ENCODE data around the gene ALMS1. TPM values are rescaled to one million over a fixed set of nuclear protein-coding genes. Genes with fewer than 3 reads are reported as not detected.

Gene ALMS1
- polyA plus RNA-seq, 1 donor (not counting 4 experiments of a cell fraction or from before 2014, with no cell fraction given) = 4.4 TPM

- Histone ChIP-seq H3K36me3 (ENCODE audit: control insufficient read depth in 2 of 2, extremely low read depth in 1 of 2, insufficient read depth in 2 of 2, low read length in 2 of 2) (no peaks in the 10 kb centered on the region), H3K79me2 (ENCODE audit: control insufficient read depth, insufficient read depth, low read length) (no peaks in the 10 kb centered on the region), H3K4me3 (ENCODE audit: control insufficient read depth in 2 of 3, extremely low read depth in 1 of 3, insufficient read depth in 2 of 3, low read depth in 1 of 3, low read length in 3 of 3) (no peak overlapping the region), H3K4me1 (ENCODE audit: control insufficient read depth, extremely low read depth, insufficient read depth, low read length) (no peaks in the 10 kb centered on the region), H3K9me1 (ENCODE audit: control insufficient read depth, extremely low read depth, insufficient read depth, low read length) (no peaks in the 10 kb centered on the region), H3K27me3 (ENCODE audit: control insufficient read depth, extremely low read depth, insufficient read depth, low read length) (no peaks in the 10 kb centered on the region), H2AFZ (ENCODE audit: control insufficient read depth, low read length) (no peak overlapping the region), H3K4me2 (ENCODE audit: control insufficient read depth, extremely low read depth, insufficient read depth, low read depth, low read length) (no peak overlapping the region), H3K27ac (ENCODE audit: control insufficient read depth, insufficient read depth, low read length) (no peak overlapping the region), H3K9me3 (ENCODE audit: control insufficient read depth, low read depth, low read length) (no peaks in the 10 kb centered on the region), H4K20me1 (ENCODE audit: control insufficient read depth, extremely low read depth, insufficient read depth, low read length) (no peaks in the 10 kb centered on the region), H3K9ac (ENCODE audit: control insufficient read depth, extremely low read depth, insufficient read depth, low read length) (no peak overlapping the region)
- FAIRE-seq = no peak
- TF ChIP-seq CTCF (optimal IDR thresholded peaks at IDR 0.05 in 1 of 3, IDR thresholded peaks at IDR 0.05 in 1 of 3, conservative IDR thresholded peaks at IDR 0.05 in 1 of 3; ENCODE audit: extremely low read depth in 1 of 3, insufficient read depth in 2 of 3, low read length in 3 of 3) (no peak), EZH2 (IDR thresholded peaks at IDR 0.05; ENCODE audit: low read length) (no peak)
- DNase-seq (ENCODE audit: low read depth, low spot score) = no peak
- dilution Hi-C loops (cut with MboI; ENCODE audit: extremely low pct_ligation_motif_present, low sequenced_read_pairs) = no loop called here
These were observed 50.4 kb downstream of the ALMS1 start for GRCh38 chr2:73436019-73436418.

- dilution Hi-C loops (cut with MboI; ENCODE audit: extremely low pct_ligation_motif_present, low sequenced_read_pairs) = no loop called here
- Histone ChIP-seq H3K4me3 (ENCODE audit: control insufficient read depth in 2 of 3, extremely low read depth in 1 of 3, insufficient read depth in 2 of 3, low read depth in 1 of 3, low read length in 3 of 3) (no peak overlapping the region), H3K4me1 (ENCODE audit: control insufficient read depth, extremely low read depth, insufficient read depth, low read length) (no peaks in the 10 kb centered on the region), H3K79me2 (ENCODE audit: control insufficient read depth, insufficient read depth, low read length) (no peaks in the 10 kb centered on the region), H3K27ac (ENCODE audit: control insufficient read depth, insufficient read depth, low read length) (no peak overlapping the region), H2AFZ (ENCODE audit: control insufficient read depth, low read length) (no peak overlapping the region), H3K9ac (ENCODE audit: control insufficient read depth, extremely low read depth, insufficient read depth, low read length) (no peak overlapping the region), H4K20me1 (ENCODE audit: control insufficient read depth, extremely low read depth, insufficient read depth, low read length) (no peaks in the 10 kb centered on the region), H3K9me1 (ENCODE audit: control insufficient read depth, extremely low read depth, insufficient read depth, low read length) (no peaks in the 10 kb centered on the region), H3K27me3 (ENCODE audit: control insufficient read depth, extremely low read depth, insufficient read depth, low read length) (no peaks in the 10 kb centered on the region), H3K4me2 (ENCODE audit: control insufficient read depth, extremely low read depth, insufficient read depth, low read depth, low read length) (no peak overlapping the region), H3K9me3 (ENCODE audit: control insufficient read depth, low read depth, low read length) (no peaks in the 10 kb centered on the region), H3K36me3 (ENCODE audit: control insufficient read depth in 2 of 2, extremely low read depth in 1 of 2, insufficient read depth in 2 of 2, low read length in 2 of 2) (peaks cover 0 to 5% of the 10 kb centered on the region in 2 experiments)
- DNase-seq (ENCODE audit: low read depth, low spot score) (no peak), FAIRE-seq (no peak)
- TF ChIP-seq EZH2 (IDR thresholded peaks at IDR 0.05; ENCODE audit: low read length) = no peak
- TF ChIP-seq CTCF (optimal IDR thresholded peaks at IDR 0.05 in 1 of 3, IDR thresholded peaks at IDR 0.05 in 1 of 3, conservative IDR thresholded peaks at IDR 0.05 in 1 of 3; ENCODE audit: extremely low read depth in 1 of 3, insufficient read depth in 2 of 3, low read length in 3 of 3) = no peak
These were observed 58.6 kb downstream of the ALMS1 start for GRCh38 chr2:73444202-73444601.

Data from keratinocyte (primary cell).